HCT116 (cell line): ENCODE results near the gene MAML2. TPM values are rescaled to one million over a fixed set of nuclear protein-coding genes. Genes with fewer than 3 reads are reported as not detected.

Experiments
- ATAC-seq: fragments of 200-7000 bp; cut with Tn5 transposase; 2 replicates; pipeline ENCODE4 v1.9.1; 2020; ENCODE audit warnings: mild to moderate bottlenecking, moderate library complexity
- BruUV-seq: library from RNA; stranded (reverse); fragments of 400-500 nt; replicated peaks from 2 replicates; lab custom pipeline; 2021; lab: Mats Ljungman, UMichigan
- CTCF ChIA-PET: fragments of 300-600 bp; sonication (Branson Sonifier 250); formaldehyde crosslinking; loops from one replicate; lab custom pipeline; 2021; ENCODE audit warnings: antibody characterized with exemption; lab: Charles Lee
- POLR2A ChIA-PET: fragments of 300-600, 350-600 bp; sonication (Branson Sonifier 250); formaldehyde crosslinking; loops from one replicate; lab custom pipeline; 2021; ENCODE audit warnings: antibody characterized with exemption; lab: Charles Lee
- RAD21 ChIA-PET, 2 experiments: fragments of 300-600 bp; sonication (Branson Sonifier 250); formaldehyde crosslinking; loops; one replicate each; lab custom pipeline; 2023; ENCODE audit warnings: low total read pairs in 2 of 2; ENCODE audit not compliant: uncharacterized antibody in 2 of 2, unreplicated experiment in 2 of 2, low non-redundant PET in 1 of 2; lab: Charles Lee
- DNase-seq: peaks from one replicate; pipeline ENCODE4 v3.0.0-alpha.2; 2010; ENCODE audit warnings: low read depth, low spot score
- H2AFZ ChIP-seq: fragments of 200-600 bp; shearing (Covaris generic), sonication (generic); 2 replicates; pipeline ENCODE4 v1.6.1; 2017; ENCODE audit warnings: low read depth, mixed run types, mixed read lengths, antibody characterized with exemption, low read length; ENCODE audit not compliant: poor library complexity, severe bottlenecking
- H3K27ac ChIP-seq: 2 replicates; pipeline ENCODE4 v1.5.1; 2012; ENCODE audit warnings: low read depth, low read length
- H3K27me3 ChIP-seq: fragments of 200-600 bp; sonication (generic); 2 replicates; pipeline ENCODE4 v1.6.1; 2016; ENCODE audit warnings: mixed run types, low read length, mixed read lengths; ENCODE audit not compliant: insufficient read depth
- H3K36me3 ChIP-seq, 2 experiments: fragments of 200-500 bp in 1 of 2; fragments of 200-600 bp in 1 of 2; sonication (Bioruptor generic) in 1 of 2; sonication (generic) in 1 of 2; 2 replicates each; pipeline versions ENCODE4 v1.5.1 to v1.6.1; 2014 to 2016; ENCODE audit warnings: low read length in 2 of 2, inconsistent platforms in 1 of 2, mixed read lengths in 1 of 2, mixed run types in 1 of 2; ENCODE audit not compliant: insufficient read depth in 2 of 2, control insufficient read depth in 1 of 2
- H3K4me1 ChIP-seq, 2 experiments: fragments of 200-600 bp in 1 of 2; sonication (generic) in 1 of 2; 2 replicates each; pipeline versions ENCODE4 v1.5.1 to v1.6.1; 2012 to 2017; ENCODE audit warnings: low read length in 2 of 2, inconsistent platforms in 1 of 2, mild to moderate bottlenecking in 1 of 2, mixed read lengths in 1 of 2, mixed run types in 1 of 2, moderate library complexity in 1 of 2; ENCODE audit not compliant: insufficient read depth in 2 of 2, control insufficient read depth in 1 of 2
- H3K4me2 ChIP-seq: fragments of 200-600 bp; sonication (generic); 2 replicates; pipeline ENCODE4 v1.6.1; 2017; ENCODE audit warnings: mixed run types, low read length, mixed read lengths
- H3K4me3 ChIP-seq, 2 experiments: fragments of 200-600 bp in 1 of 2; sonication (generic) in 1 of 2; replicated peaks in 1 of 2; 2 replicates each; pipeline ENCODE4 v1.5.1; 2011 to 2016; ENCODE audit warnings: low read length in 2 of 2, control low read depth in 1 of 2, low read depth in 1 of 2, mild to moderate bottlenecking in 1 of 2, mixed read lengths in 1 of 2, mixed run types in 1 of 2
- H3K79me2 ChIP-seq: fragments of 200-600 bp; sonication (generic); 2 replicates; pipeline ENCODE4 v1.6.1; 2017; ENCODE audit warnings: mild to moderate bottlenecking, mixed run types, low read length, moderate library complexity, mixed read lengths; ENCODE audit not compliant: insufficient read depth
- H3K9ac ChIP-seq: fragments of 200-600 bp; sonication (generic); 2 replicates; pipeline ENCODE4 v1.6.1; 2016; ENCODE audit warnings: low read length, mixed read lengths
- H3K9me2 ChIP-seq: fragments of 200-600 bp; sonication (generic), shearing (Covaris generic); 2 replicates; pipeline ENCODE4 v1.6.1; 2017; ENCODE audit warnings: mixed run types, mild to moderate bottlenecking, moderate library complexity; ENCODE audit not compliant: insufficient read depth
- H3K9me3 ChIP-seq, 2 experiments: fragments of 200-500 bp in 1 of 2; fragments of 200-600 bp in 1 of 2; sonication (Bioruptor generic) in 1 of 2; sonication (generic) in 1 of 2; 2 replicates each; pipeline ENCODE4 v1.6.1; 2014 to 2017; ENCODE audit warnings: low read length in 2 of 2, mixed read lengths in 2 of 2, inconsistent platforms in 1 of 2, low read depth in 1 of 2, mild to moderate bottlenecking in 1 of 2, mixed run types in 1 of 2, moderate library complexity in 1 of 2; ENCODE audit not compliant: control insufficient read depth in 1 of 2, insufficient read depth in 1 of 2
- H4K20me1 ChIP-seq: fragments of 200-600 bp; sonication (generic), shearing (Covaris generic); 2 replicates; pipeline ENCODE4 v1.6.1; 2017; ENCODE audit warnings: mixed run types, mild to moderate bottlenecking, moderate library complexity; ENCODE audit not compliant: insufficient read depth
- CEBPB ChIP-seq: IDR thresholded peaks from 2 replicates; pipeline ENCODE4 v1.6.1; 2012; ENCODE audit warnings: low read depth
- ELF1 ChIP-seq: IDR thresholded peaks from 2 replicates; pipeline ENCODE4 v1.6.1; 2012; ENCODE audit warnings: low read depth, borderline replicate concordance
- EZH2phosphoT487 ChIP-seq: fragments of 200-600 bp; IDR thresholded peaks from 2 replicates; pipeline ENCODE4 v1.6.1; 2018; ENCODE audit warnings: antibody characterized with exemption, borderline replicate concordance
- JUND ChIP-seq: IDR thresholded peaks from 2 replicates; pipeline ENCODE4 v1.6.1; 2012
- MAX ChIP-seq: IDR thresholded peaks from 2 replicates; pipeline ENCODE4 v1.6.1; 2012
- POLR2AphosphoS5 ChIP-seq: IDR thresholded peaks from 2 replicates; pipeline ENCODE4 v1.6.1; 2011; ENCODE audit warnings: mild to moderate bottlenecking, low read depth, low read length, moderate library complexity
- SP1 ChIP-seq: IDR thresholded peaks from 2 replicates; pipeline ENCODE4 v1.6.1; 2012; ENCODE audit warnings: low read depth
- SRF ChIP-seq: IDR thresholded peaks from 2 replicates; pipeline ENCODE4 v1.6.1; 2012; ENCODE audit warnings: low read depth
- ZBTB33 ChIP-seq: IDR thresholded peaks from 2 replicates; pipeline ENCODE4 v1.6.1; 2011; ENCODE audit warnings: mild to moderate bottlenecking, low read length, moderate library complexity; ENCODE audit not compliant: insufficient replicate concordance; ENCODE audit errors: extremely low read depth
- ZFX ChIP-seq: fragments of 450-650 bp; IDR thresholded peaks from 2 replicates; pipeline ENCODE4 v1.6.1; 2017
- ZNF274 ChIP-seq: fragments of 200-500 bp; sonication (Bioruptor generic); IDR thresholded peaks from 2 replicates; pipeline ENCODE4 v1.6.1; 2014; ENCODE audit warnings: mild to moderate bottlenecking, low read depth, low read length, inconsistent platforms
- intact Hi-C: fragments of 100-400 bp; cut with micrococcal nuclease; formaldehyde crosslinking; loops from 2 replicates; pipeline ENCODE4 v1.10.0; 2022
- total RNA-seq: library from RNA; stranded (reverse); gene quantifications from one replicate; pipeline ENCODE4 v1.2.1, GENCODE V29; 2021; ENCODE audit not compliant: unreplicated experiment
- TF ChIP-seq, protein P1 (sequence below): IDR thresholded peaks from 2 replicates; pipeline ENCODE4 v1.6.1; 2012; ENCODE audit warnings: low read depth

Gene MAML2
- total RNA-seq, 1 experiment from 2014 or later: 2.6 TPM

- RAD21 ChIA-PET: no interaction called here
- no peaks in the 10 kb centered on the region for H4K20me1 ChIP-seq
- H3K4me2 ChIP-seq: no peak overlapping the region
- H3K4me3 ChIP-seq: no peak overlapping the region
- H3K27ac ChIP-seq: no peak overlapping the region
- H3K9me3 ChIP-seq: no peaks in the 10 kb centered on the region
- no peak for DNase-seq
- TF ChIP-seq MAX: no peak
- no peak for TF ChIP-seq JUND
- TF ChIP-seq ZFX: no peak
- no peak for TF ChIP-seq ZNF274
- TF ChIP-seq, protein P1, sequence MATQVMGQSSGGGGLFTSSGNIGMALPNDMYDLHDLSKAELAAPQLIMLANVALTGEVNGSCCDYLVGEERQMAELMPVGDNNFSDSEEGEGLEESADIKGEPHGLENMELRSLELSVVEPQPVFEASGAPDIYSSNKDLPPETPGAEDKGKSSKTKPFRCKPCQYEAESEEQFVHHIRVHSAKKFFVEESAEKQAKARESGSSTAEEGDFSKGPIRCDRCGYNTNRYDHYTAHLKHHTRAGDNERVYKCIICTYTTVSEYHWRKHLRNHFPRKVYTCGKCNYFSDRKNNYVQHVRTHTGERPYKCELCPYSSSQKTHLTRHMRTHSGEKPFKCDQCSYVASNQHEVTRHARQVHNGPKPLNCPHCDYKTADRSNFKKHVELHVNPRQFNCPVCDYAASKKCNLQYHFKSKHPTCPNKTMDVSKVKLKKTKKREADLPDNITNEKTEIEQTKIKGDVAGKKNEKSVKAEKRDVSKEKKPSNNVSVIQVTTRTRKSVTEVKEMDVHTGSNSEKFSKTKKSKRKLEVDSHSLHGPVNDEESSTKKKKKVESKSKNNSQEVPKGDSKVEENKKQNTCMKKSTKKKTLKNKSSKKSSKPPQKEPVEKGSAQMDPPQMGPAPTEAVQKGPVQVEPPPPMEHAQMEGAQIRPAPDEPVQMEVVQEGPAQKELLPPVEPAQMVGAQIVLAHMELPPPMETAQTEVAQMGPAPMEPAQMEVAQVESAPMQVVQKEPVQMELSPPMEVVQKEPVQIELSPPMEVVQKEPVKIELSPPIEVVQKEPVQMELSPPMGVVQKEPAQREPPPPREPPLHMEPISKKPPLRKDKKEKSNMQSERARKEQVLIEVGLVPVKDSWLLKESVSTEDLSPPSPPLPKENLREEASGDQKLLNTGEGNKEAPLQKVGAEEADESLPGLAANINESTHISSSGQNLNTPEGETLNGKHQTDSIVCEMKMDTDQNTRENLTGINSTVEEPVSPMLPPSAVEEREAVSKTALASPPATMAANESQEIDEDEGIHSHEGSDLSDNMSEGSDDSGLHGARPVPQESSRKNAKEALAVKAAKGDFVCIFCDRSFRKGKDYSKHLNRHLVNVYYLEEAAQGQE: no peak
- TF ChIP-seq ELF1: no peak
- no peak for TF ChIP-seq CEBPB
- no peak for TF ChIP-seq POLR2AphosphoS5
- TF ChIP-seq SP1: no peak
- no peak for TF ChIP-seq EZH2phosphoT487
- TF ChIP-seq ZBTB33: no peak
- TF ChIP-seq SRF: no peak
- TF ChIP-seq, all 23 proteins: peak for 0
- Histone ChIP-seq H3K4me1 (no peaks in the 10 kb centered on the region), H3K9me2 (no peaks in the 10 kb centered on the region), H3K79me2 (no peaks in the 10 kb centered on the region), H3K36me3 (no peaks in the 10 kb centered on the region), H3K9ac (no peak overlapping the region), H3K27me3 (no peaks in the 10 kb centered on the region), H2AFZ (no peak overlapping the region)
- no TSS peak for BruUV-seq
- intact Hi-C loops: no loop called here
- ChIA-PET CTCF (interaction anchor here (0.9 kb wide), 1 partner anchor 14 kb away, joined by 3 read pairs; the partner anchor contains the start of gene MAML2), POLR2A (no interaction called here)
- no peak for ATAC-seq
These were observed 13.9 kb upstream of the MAML2 start for GRCh38 chr11:96356848-96357247.
